GM18907 (cell line): ENCODE measurements around the gene DGCR6.
"Not testable (repeated sequence)": the region's sequence is repeated elsewhere in the genome, so short reads cannot be mapped to it uniquely, and the experiment has no call there.

ENCODE experiments used
- ATAC-seq: cut with Tn5 transposase; IDR thresholded peaks from one replicate; pipeline ENCODE4 v1.9.1; 2021; ENCODE audit warnings: mild to moderate bottlenecking, moderate library complexity; ENCODE audit not compliant: unreplicated experiment

Gene DGCR6

GRCh38 chr22:18929459-18929858, 23.3 kb downstream of the DGCR6 start:
- ATAC-seq = no peak

DNA sequence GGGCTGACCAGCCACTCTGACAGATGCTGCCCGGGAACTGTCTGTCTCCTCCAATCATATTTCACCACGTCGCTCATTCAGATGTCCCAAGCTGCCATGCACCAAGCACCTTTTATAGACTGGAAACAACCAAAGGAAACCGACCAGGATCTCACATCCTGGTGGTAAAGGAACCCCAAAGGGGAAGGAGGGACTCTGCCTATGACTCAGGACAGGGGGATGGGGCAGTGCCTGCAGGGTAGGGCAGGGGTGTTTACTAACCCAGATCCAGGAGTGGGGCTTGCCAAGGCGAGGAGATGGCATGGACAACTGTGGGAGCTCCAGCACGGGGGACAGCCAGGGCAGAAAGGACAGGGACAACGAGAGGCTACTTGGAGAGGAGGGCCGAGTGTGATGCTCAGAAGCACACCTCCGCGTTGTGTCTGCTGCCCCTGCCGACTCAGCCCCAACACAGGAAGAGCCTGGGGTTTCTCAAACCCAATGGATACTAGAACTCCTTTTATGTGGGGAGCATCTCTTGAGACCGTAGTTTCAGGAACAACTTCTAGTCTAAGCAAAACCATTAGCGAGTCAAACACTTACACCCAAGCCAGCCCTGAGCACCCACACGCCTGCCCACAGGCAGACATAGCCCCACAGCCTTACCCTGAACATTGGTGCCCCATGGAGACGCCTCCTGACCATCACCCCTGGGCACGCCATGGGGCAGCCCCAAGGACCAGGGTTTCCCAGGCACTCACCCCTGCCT, 26.0 kb downstream of the DGCR6 start:
- ATAC-seq = no peak

DNA sequence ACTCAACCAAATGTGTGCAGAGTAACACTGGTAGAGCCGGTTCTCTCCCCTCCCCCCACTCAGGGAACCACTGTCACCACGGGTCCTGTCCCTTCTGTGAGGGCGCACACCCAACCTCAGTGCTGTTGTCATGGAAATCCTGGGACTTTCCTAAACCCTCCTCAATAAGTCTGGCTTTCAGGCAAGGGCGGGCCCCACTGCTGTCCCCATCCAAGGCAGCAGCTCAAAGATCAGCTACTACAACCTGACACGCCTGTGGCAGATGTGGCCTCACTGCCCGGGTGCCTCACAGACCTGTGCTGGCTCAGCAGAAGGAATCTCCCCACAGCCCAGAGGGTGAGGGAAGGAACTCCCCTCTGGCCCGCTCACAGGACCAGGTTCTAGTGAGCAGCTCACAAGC, 27.8 kb downstream of the DGCR6 start:
- ATAC-seq = no peak

- ATAC-seq = not testable (repeated sequence)
Measured at GRCh38 chr22:18934688-18935087, 28.6 kb downstream of the DGCR6 start.

GRCh38 chr22:18935889-18936529, 29.9 kb downstream of the DGCR6 start, which contains the start of gene PRODH:
Gene PRODH (minus strand): TSS chr22:18936293. CDS start chr22:18936287, 6 bp downstream.
- ATAC-seq = no peak

DNA sequence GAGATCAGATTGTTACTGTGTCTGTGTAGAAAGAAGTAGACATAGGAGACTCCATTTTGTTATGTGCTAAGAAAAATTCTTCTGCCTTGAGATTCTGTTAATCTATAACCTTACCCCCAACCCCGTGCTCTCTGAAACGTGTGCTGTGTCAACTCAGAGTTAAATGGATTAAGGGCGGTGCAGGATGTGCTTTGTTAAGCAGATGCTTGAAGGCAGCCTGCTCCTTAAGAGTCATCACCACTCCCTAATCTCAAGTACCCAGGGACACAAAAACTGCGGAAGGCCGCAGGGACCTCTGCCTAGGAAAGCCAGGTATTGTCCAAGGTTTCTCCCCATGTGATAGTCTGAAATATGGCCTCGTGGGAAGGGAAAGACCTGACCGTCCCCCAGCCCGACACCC, 32.6 kb downstream of the DGCR6 start:
- ATAC-seq = not testable (repeated sequence)

DNA sequence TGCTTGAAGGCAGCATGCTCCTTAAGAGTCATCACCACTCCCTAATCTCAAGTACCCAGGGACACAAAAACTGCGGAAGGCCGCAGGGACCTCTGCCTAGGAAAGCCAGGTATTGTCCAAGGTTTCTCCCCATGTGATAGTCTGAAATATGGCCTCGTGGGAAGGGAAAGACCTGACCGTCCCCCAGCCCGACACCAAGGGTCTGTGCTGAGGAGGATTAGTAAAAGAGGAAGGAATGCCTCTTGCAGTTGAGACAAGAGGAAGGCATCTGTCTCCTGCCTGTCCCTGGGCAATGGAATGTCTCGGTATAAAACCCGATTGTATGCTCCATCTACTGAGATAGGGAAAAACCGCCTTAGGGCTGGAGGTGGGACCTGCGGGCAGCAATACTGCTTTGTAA, 41.0 kb downstream of the DGCR6 start:
- not testable (repeated sequence) for ATAC-seq

DNA sequence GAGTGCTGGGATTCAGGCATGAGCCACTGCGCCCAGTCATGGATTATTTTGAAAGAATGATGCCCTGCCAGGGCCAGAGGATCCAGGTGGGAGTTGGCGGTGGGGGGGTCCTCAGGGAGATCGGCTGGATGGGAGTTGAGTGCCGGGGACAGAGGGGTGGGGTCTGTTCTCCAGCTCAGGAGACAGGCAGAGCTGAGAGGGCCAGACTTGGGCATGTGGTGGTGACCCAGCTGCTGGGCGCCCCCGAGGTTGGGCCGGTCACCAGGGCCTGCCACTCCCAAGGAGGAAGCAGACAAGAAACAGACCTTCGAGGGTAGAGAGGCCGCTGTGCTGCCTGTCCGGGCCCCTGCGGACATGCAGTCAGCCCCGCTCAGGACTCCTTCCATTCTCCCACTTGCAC, 41.8 kb downstream of the DGCR6 start:
- no peak for ATAC-seq

GRCh38 chr22:18950141-18950540, 44.0 kb downstream of the DGCR6 start:
- ATAC-seq = no peak

DNA sequence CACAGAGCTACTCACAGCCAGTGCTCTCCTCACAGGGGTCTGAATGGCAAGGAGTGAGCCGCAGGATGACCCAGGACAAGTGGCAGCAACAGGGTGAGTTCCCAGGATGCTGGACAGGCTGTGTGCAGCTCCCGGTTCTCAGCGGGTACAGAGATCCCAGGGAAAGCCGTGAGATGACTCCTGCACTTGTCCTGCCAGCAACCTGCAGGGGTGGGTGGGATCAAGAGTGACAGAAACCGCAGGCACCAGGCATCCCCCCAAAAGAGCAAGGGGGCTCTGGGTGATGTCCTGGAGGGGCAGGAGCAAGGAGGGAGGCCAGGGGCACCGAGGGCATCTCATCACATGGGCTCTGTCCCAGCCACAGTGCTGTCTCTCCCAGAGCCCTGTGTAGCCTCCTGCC, 45.9 kb downstream of the DGCR6 start:
- no peak for ATAC-seq

GRCh38 chr22:18953128-18953527, 47.0 kb downstream of the DGCR6 start:
- not testable (repeated sequence) for ATAC-seq

GRCh38 chr22:18954303-18954989, 48.3 kb downstream of the DGCR6 start:
- not testable (repeated sequence) for ATAC-seq

- no peak for ATAC-seq
Measured at GRCh38 chr22:18954990-18955571, 49.0 kb downstream of the DGCR6 start.

DNA sequence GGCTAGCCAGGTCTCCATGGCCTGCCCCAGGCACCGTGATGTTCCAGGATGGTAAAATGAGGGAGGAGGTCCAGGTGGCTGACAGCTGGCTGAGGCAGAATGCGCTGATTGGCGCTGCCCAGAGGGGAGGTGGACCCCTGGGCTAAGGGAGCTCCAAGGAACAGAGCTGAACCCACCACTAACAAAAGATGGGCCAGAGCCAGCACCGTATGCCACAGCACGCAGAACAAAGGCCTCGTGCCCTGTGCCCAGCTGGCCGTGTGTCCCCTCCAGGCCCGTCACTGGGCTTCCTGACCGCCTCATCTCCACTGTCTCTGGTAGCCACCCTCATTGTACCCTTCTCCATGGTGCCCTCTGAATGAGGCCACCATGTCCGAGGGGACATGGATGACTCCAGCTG, 49.6 kb downstream of the DGCR6 start:
- ATAC-seq = no peak

- ATAC-seq = not testable (repeated sequence)
Measured at GRCh38 chr22:18956121-18956895, 50.2 kb downstream of the DGCR6 start.

DNA sequence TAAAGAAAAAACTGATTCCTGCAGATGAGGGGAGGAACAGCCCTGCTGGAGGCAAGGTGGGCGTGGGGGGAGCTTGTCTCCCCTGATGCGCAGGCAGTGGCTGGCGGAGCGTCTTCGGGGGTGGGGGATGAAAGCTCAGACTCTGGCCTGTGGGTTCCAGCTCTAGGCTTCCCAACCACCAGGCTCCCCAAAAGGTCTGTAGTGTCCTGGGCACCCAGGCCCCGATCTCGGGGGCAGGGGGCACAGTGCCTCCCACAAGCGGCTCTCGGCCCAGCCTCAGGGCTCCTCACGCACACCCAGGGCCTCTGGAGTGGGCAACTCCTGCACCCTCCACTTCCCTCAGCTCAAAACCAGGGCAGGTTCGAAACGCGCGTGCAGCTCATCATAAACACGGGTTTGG, 50.8 kb downstream of the DGCR6 start:
- not testable (repeated sequence) for ATAC-seq

DNA sequence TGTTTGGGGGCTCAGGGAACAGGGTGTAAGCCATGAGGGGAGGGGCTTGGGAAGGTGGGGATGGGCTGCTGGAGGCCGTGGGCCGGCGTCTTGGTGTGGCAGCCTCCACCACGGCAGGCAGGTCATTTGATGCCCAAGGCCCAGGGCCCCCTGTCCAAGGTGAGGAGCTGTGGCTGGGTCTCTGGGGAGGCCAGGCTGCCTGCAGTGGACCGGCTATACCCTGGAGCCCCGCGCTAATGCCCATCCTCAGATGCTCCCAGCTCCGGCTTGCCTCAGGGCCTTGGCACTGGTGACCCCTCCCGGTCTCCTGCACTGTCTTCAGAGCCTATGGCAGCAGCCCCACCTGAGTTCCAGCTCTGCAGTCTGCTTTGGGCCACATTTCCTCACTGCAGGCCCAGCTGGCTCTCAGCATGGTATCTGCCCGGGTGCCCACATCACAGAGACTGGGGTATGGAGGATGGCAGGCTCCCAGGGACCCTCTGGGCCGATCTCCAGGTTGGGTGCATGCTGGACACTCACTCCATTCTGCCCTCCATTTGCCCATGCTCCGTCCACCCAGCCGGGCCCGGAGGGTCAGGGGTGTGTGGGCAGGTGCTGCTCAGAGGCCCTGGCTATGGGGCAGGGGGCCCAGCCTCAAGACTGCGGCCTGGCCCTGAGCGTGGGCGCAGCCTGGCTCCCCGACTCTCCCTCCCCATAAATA, 51.7 kb downstream of the DGCR6 start:
- ATAC-seq = not testable (repeated sequence)

GRCh38 chr22:18958321-18958705, 52.2 kb downstream of the DGCR6 start:
- ATAC-seq = not testable (repeated sequence)

GRCh38 chr22:18958738-18959137, 52.6 kb downstream of the DGCR6 start:
- ATAC-seq = not testable (repeated sequence)

- not testable (repeated sequence) for ATAC-seq
Measured at GRCh38 chr22:18959266-18959665, 53.1 kb downstream of the DGCR6 start.
